ENCODE measurements around the gene CSTPP1.

CSTPP1 gene

GRCh38 chr11:47144541-47144940 is 208.0 kb downstream of the CSTPP1 start:
- no peak for DNase-seq

- no peak for DNase-seq
Observed at GRCh38 chr11:47147250-47147649, 210.7 kb downstream of the CSTPP1 start.

- no peak for DNase-seq
Observed at GRCh38 chr11:47147681-47148080, 211.1 kb downstream of the CSTPP1 start.

- DNase-seq = no peak
Observed at GRCh38 chr11:47148270-47148669, 211.7 kb downstream of the CSTPP1 start.

GRCh38 chr11:47148903-47149531 is 212.5 kb downstream of the CSTPP1 start:
- DNase-seq = no peak

- DNase-seq = no peak
Observed at GRCh38 chr11:47149782-47150181, 213.2 kb downstream of the CSTPP1 start.

- no peak for DNase-seq
Observed at GRCh38 chr11:47152126-47152952, 215.8 kb downstream of the CSTPP1 start.

GRCh38 chr11:47152953-47153950 is 216.7 kb downstream of the CSTPP1 start:
- DNase-seq = no peak

- no peak for DNase-seq
Observed at GRCh38 chr11:47154616-47155570, 218.3 kb downstream of the CSTPP1 start.

GRCh38 chr11:47155879-47156278 is 219.3 kb downstream of the CSTPP1 start:
- no peak for DNase-seq

- DNase-seq = no peak
Observed at GRCh38 chr11:47156333-47156732, 219.8 kb downstream of the CSTPP1 start.

GRCh38 chr11:47156951-47157350 is 220.4 kb downstream of the CSTPP1 start:
- no peak for DNase-seq

GRCh38 chr11:47157805-47158204 is 221.2 kb downstream of the CSTPP1 start:
- DNase-seq = no peak

GRCh38 chr11:47158242-47158641 is 221.7 kb downstream of the CSTPP1 start:
- no peak for DNase-seq

GRCh38 chr11:47160753-47161133 is 224.2 kb downstream of the CSTPP1 start:
- DNase-seq = no peak

- DNase-seq = no peak
Observed at GRCh38 chr11:47161134-47161854, 224.7 kb downstream of the CSTPP1 start.

- no peak for DNase-seq
Observed at GRCh38 chr11:47161890-47162289, 225.3 kb downstream of the CSTPP1 start.

- no peak for DNase-seq
Observed at GRCh38 chr11:47162426-47162825, 225.9 kb downstream of the CSTPP1 start.

GRCh38 chr11:47163193-47163592 is 226.6 kb downstream of the CSTPP1 start:
- DNase-seq = no peak

GRCh38 chr11:47163898-47164297 is 227.3 kb downstream of the CSTPP1 start:
- DNase-seq = no peak

- DNase-seq = no peak
Observed at GRCh38 chr11:47164321-47164720, 227.8 kb downstream of the CSTPP1 start.
